Smooth muscle cell (in vitro differentiated cells): ENCODE results near the gene RFC3. TPM values are rescaled to one million over a fixed set of nuclear protein-coding genes. Genes with fewer than 3 reads are reported as not detected.

Source experiments
- DNase-seq: peaks from one replicate; lab custom pipeline; 2025; ENCODE audit not compliant: unreplicated experiment; lab: John Stamatoyannopoulos, UW
- H2AFZ ChIP-seq: fragments of 200-600 bp; sonication (generic); 2 replicates; pipeline ENCODE4 v1.6.0; 2016; ENCODE audit warnings: antibody characterized with exemption, low read depth, mild to moderate bottlenecking
- H3F3A ChIP-seq: fragments of 200-600 bp; sonication (generic); 2 replicates; pipeline ENCODE4 v1.6.0; 2017; ENCODE audit warnings: antibody characterized with exemption, low read depth
- H3K27ac ChIP-seq: fragments of 200-600 bp; sonication (generic); 2 replicates; pipeline ENCODE4 v1.5.1; 2016; ENCODE audit warnings: low read depth, mild to moderate bottlenecking
- H3K27me3 ChIP-seq: fragments of 200-600 bp; sonication (generic); 2 replicates; pipeline ENCODE4 v1.6.1; 2016; ENCODE audit warnings: low read depth, mild to moderate bottlenecking
- H3K36me3 ChIP-seq: fragments of 200-600 bp; sonication (generic); 2 replicates; pipeline ENCODE4 v1.5.1; 2016; ENCODE audit warnings: low read depth
- H3K4me1 ChIP-seq: fragments of 200-600 bp; sonication (generic); 2 replicates; pipeline ENCODE4 v1.5.1; 2016; ENCODE audit warnings: low read depth
- H3K4me2 ChIP-seq: fragments of 200-600 bp; sonication (generic); 2 replicates; pipeline ENCODE4 v1.6.0; 2016; ENCODE audit warnings: mild to moderate bottlenecking
- H3K4me3 ChIP-seq: fragments of 200-600 bp; sonication (generic); 2 replicates; pipeline ENCODE4 v1.5.1; 2016; ENCODE audit warnings: mild to moderate bottlenecking
- H3K79me2 ChIP-seq: fragments of 200-600 bp; sonication (generic); 2 replicates; pipeline ENCODE4 v1.6.0; 2016; ENCODE audit warnings: low read depth, mild to moderate bottlenecking
- H3K9ac ChIP-seq: fragments of 200-600 bp; sonication (generic); 2 replicates; pipeline ENCODE4 v1.6.0; 2016; ENCODE audit warnings: low read depth
- H3K9me3 ChIP-seq: fragments of 200-600 bp; sonication (generic); replicated peaks from 2 replicates; pipeline ENCODE4 v1.5.1; 2016; ENCODE audit warnings: low read depth
- H4K20me1 ChIP-seq: fragments of 200-600 bp; sonication (generic); 2 replicates; pipeline ENCODE4 v1.6.0; 2016; ENCODE audit warnings: low read depth
- WGBS: methylation state at CpG from one replicate; pipeline ENCODE4 v1.1.7; 2016; ENCODE audit warnings: low lambda C conversion rate; 5-methylcytosine and 5-hydroxymethylcytosine counted together
- polyA plus RNA-seq: library from polyadenylated mRNA; unstranded; fragments of >200 nt; fragmentation: Nextera tagmentation; extraction: Ambion mirVana; gene quantifications from 2 replicates; pipeline ENCODE4 v1.2.1, GENCODE V29; 2016
- total RNA-seq: library from RNA; depleted of rRNA; stranded (reverse); fragments of >200 nt; gene quantifications from 2 replicates; pipeline ENCODE4 v1.2.3, GENCODE V29; 2014
- TF ChIP-seq, protein P1 (sequence below): fragments of 200-600 bp; sonication (generic); IDR thresholded peaks from 2 replicates; pipeline ENCODE4 v1.5.1; 2017; ENCODE audit warnings: borderline replicate concordance, mild to moderate bottlenecking, antibody characterized with exemption; ENCODE audit not compliant: insufficient read depth, poor library complexity, severe bottlenecking

Gene RFC3
- total and polyA plus RNA-seq, 2 experiments from 2014 or later = 7.3 to 11.6 TPM

DNA sequence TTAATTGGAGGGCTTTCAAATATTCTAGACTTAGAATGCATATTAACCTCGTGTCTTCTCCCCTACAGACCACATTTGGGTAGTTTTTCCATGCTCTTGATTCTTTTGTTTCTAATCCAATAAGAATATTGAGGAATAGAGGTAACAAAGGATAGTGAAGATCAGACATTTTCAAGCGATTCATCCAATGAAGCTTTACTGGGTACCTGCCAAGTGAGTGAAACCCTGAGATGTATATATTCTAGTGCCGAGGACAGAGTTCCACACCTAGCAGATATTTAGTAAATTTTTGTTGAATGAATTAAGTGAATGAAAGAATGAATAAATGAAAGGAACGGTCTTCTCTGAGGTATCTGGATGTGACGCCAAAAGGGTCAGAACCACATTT, 442 bp upstream of the RFC3 start:
- no peak for DNase-seq
- H3K79me2 ChIP-seq = peaks cover 5% of the 10 kb centered on the region
- peak overlapping the region; percentile 77 for H3K27ac ChIP-seq
- peak overlapping the region; percentile 88 for H3K9ac ChIP-seq
- H3K4me1 ChIP-seq = peaks cover 15% of the 10 kb centered on the region
- TF ChIP-seq, protein P1, sequence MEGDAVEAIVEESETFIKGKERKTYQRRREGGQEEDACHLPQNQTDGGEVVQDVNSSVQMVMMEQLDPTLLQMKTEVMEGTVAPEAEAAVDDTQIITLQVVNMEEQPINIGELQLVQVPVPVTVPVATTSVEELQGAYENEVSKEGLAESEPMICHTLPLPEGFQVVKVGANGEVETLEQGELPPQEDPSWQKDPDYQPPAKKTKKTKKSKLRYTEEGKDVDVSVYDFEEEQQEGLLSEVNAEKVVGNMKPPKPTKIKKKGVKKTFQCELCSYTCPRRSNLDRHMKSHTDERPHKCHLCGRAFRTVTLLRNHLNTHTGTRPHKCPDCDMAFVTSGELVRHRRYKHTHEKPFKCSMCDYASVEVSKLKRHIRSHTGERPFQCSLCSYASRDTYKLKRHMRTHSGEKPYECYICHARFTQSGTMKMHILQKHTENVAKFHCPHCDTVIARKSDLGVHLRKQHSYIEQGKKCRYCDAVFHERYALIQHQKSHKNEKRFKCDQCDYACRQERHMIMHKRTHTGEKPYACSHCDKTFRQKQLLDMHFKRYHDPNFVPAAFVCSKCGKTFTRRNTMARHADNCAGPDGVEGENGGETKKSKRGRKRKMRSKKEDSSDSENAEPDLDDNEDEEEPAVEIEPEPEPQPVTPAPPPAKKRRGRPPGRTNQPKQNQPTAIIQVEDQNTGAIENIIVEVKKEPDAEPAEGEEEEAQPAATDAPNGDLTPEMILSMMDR = no peak
- H3K36me3 ChIP-seq = no peaks in the 10 kb centered on the region
- no peaks in the 10 kb centered on the region for H3F3A ChIP-seq
- peaks cover 10% of the 10 kb centered on the region for H3K27me3 ChIP-seq
- peak overlapping the region; percentile 84 for H3K4me3 ChIP-seq
- H2AFZ ChIP-seq = peak overlapping the region; percentile 100
- no peaks in the 10 kb centered on the region for H3K9me3 ChIP-seq
- peak overlapping the region; percentile 97 for H3K4me2 ChIP-seq
- whole genome bisulfite sequencing = 35% methylated on average over 5 of the region's 5 CpGs
- H4K20me1 ChIP-seq = no peaks in the 10 kb centered on the region

DNA sequence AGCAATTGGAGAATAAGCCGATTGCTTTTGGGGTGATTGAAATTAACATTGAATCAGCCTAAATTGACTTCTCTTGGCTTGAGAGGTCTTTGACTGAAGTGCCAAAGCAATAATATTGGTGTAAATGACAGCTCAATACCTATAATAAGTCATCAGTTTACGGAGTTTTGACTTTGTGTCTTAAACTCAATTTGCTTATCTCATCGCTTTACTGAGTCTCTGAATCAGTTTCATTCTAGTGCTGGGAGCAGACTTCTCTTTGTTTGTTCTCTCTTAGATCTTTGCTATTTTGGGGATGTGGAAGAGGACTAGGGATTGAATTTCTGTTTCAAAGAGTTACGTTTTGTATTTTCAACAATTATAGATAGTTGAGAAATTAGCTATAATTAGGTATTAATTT, 7.1 kb downstream of the RFC3 start:
- WGBS = 95% methylated on average over 4 of the region's 4 CpGs
- TF ChIP-seq, protein P1 = no peak
- H3K27me3 ChIP-seq = no peaks in the 10 kb centered on the region

DNA sequence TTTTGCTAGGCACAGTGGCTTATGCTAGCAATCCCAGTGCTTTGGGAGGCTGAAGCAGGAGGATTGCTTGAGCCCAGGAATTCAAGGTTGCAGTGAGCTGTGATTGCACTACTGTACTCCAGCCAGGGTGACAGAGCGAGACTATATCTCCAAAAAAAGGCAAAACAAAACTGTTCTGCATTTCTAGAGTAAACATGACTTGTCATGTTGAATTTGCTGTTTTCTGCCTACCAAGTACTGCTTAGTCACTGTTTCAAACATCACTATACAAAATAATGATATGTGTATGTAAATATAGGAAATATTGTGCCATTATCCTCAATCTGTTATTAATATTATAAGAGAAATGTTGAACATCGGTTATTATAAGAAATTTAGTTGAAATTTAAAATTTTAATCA, 9.2 kb downstream of the RFC3 start:
- Histone ChIP-seq H3K4me2 (no peak overlapping the region), H3K9ac (no peak overlapping the region), H3K36me3 (no peaks in the 10 kb centered on the region), H3K27ac (no peak overlapping the region), H3F3A (no peaks in the 10 kb centered on the region), H2AFZ (no peak overlapping the region), H3K4me1 (no peaks in the 10 kb centered on the region), H4K20me1 (no peaks in the 10 kb centered on the region), H3K79me2 (no peaks in the 10 kb centered on the region), H3K9me3 (no peaks in the 10 kb centered on the region), H3K27me3 (no peaks in the 10 kb centered on the region), H3K4me3 (no peak overlapping the region)
- 98% methylated on average over 2 of the region's 2 CpGs for WGBS
- no peak for DNase-seq
- TF ChIP-seq, protein P1 = no peak

More for the DNA sequence above, 7.1 kb downstream of the RFC3 start:
- no peaks in the 10 kb centered on the region for H3K9me3 ChIP-seq
- H3K4me1 ChIP-seq = no peaks in the 10 kb centered on the region
- no peak overlapping the region for H3K27ac ChIP-seq
- H3F3A ChIP-seq = no peaks in the 10 kb centered on the region
- H3K9ac ChIP-seq = no peak overlapping the region
- no peak for DNase-seq
- no peaks in the 10 kb centered on the region for H3K36me3 ChIP-seq
- H2AFZ ChIP-seq = no peak overlapping the region
- H3K4me2 ChIP-seq = no peak overlapping the region
- H4K20me1 ChIP-seq = no peaks in the 10 kb centered on the region
- no peaks in the 10 kb centered on the region for H3K79me2 ChIP-seq
- no peak overlapping the region for H3K4me3 ChIP-seq

DNA sequence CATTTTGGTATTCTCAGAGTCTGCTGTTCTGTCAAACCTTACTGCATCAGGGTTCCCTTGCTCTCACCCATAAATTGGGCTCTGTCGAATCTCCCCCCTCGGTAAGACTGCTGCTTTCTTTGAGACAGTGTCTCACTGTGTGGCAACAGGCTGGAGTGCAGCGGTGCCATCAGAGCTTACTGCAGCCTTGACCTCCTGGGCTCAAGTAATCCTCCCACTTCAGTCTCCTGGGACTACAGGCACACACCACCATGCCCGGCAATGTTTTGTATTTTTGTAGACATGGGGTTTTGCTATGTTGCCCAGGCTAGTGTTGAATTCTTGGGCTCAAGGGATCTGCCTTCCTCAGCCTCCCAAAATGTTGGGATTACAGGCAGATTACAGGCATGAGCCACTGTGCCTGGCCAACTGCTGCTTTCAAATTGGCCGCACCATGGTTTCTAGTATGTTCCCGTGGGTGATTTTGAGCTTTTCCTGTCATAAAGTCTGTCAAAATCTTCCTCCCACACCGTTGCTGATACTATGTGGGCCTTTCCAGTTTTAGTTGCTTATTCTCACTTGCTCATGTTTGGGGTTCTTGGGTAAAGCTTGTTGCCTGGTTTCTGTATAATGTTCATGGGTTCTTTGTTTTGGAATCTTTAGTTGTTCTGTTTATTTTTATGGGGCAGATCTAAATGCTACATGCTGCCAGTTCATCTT, 10.6 kb downstream of the RFC3 start:
- H3K36me3 ChIP-seq = no peaks in the 10 kb centered on the region
- DNase-seq = no peak
- no peak overlapping the region for H3K4me3 ChIP-seq
- H3K4me2 ChIP-seq = no peak overlapping the region
- 75% methylated on average over 7 of the region's 7 CpGs for WGBS
- H3K9ac ChIP-seq = no peak overlapping the region
- no peaks in the 10 kb centered on the region for H4K20me1 ChIP-seq
- H3K79me2 ChIP-seq = no peaks in the 10 kb centered on the region
- no peak overlapping the region for H3K27ac ChIP-seq
- no peak overlapping the region for H2AFZ ChIP-seq
- TF ChIP-seq, protein P1 = no peak
- no peaks in the 10 kb centered on the region for H3K27me3 ChIP-seq
- H3K9me3 ChIP-seq = no peaks in the 10 kb centered on the region
- H3F3A ChIP-seq = no peaks in the 10 kb centered on the region
- H3K4me1 ChIP-seq = no peaks in the 10 kb centered on the region
